Measurements from ENCODE around the gene SERPINB13. TPM values are rescaled to one million over a fixed set of nuclear protein-coding genes. Genes with fewer than 3 reads are reported as not detected.

SERPINB13 gene, protein sequence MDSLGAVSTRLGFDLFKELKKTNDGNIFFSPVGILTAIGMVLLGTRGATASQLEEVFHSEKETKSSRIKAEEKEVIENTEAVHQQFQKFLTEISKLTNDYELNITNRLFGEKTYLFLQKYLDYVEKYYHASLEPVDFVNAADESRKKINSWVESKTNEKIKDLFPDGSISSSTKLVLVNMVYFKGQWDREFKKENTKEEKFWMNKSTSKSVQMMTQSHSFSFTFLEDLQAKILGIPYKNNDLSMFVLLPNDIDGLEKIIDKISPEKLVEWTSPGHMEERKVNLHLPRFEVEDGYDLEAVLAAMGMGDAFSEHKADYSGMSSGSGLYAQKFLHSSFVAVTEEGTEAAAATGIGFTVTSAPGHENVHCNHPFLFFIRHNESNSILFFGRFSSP
- total RNA-seq, result not detected in 2 replicates
- total RNA-seq (2013), result not detected
- polyA plus RNA-seq, result not detected in 2 replicates
- not detected in 2 replicates for polyA minus RNA-seq

DNA sequence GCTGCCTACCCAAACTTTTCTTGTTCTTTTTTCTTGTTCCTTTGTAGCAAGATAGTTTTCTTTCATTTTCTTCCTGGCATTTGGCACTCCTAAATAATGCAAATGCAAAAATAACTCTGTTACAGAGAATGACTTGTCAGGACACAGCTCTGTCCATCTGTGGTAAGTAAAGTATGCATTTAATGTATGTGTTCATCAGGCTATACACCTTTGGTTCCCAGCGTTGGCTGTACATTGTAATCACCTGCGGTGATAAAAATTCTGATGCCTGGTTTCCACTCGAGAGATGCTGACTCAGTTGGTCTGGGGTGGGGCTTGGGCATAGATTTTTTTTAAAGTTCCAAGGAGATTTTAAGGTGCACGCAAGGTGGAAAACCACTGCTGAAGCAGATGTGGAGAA is at the start of gene SERPINB13:
TSS of gene SERPINB13 (plus strand) at position 378 of the 400 bp plus-strand sequence. CDS start 1,325 bp downstream, outside the sequence.
- H3K79me2 ChIP-seq (ENCODE audit: control insufficient read depth, insufficient read depth, low read length), result no peaks in the 10 kb centered on the region
- no peaks in the 10 kb centered on the region for H4K20me1 ChIP-seq (ENCODE audit: control insufficient read depth, insufficient read depth, low read length, poor library complexity, severe bottlenecking)
- H3K36me3 ChIP-seq (replicated peaks in 1 of 2; ENCODE audit: control extremely low read depth in 1 of 2, control insufficient read depth in 1 of 2, extremely low read depth in 1 of 2, insufficient read depth in 2 of 2, low read length in 1 of 2), result no peaks in the 10 kb centered on the region
- CTCF ChIA-PET, result no interaction called here
- no peak for DNase-seq
- H3K27me3 ChIP-seq (replicated peaks in 1 of 4; ENCODE audit: control extremely low read depth in 1 of 4, control insufficient read depth in 3 of 4, insufficient read depth in 4 of 4, low read length in 3 of 4), result peaks cover 0 to 4% (median 0%) of the 10 kb centered on the region in 4 experiments
- no peak within 1 kb of the TSS for H2AFZ ChIP-seq (ENCODE audit: insufficient read depth, low read depth, low read length, poor library complexity, severe bottlenecking)
- Mint-ChIP-seq H3K9me3 (ENCODE audit: insufficient read depth) (no peaks in the 10 kb centered on the region), H3K4me1 (no peaks in the 10 kb centered on the region), H3K27ac (no peak within 1 kb of the TSS), H3K4me3 (no peak within 1 kb of the TSS), H3K27me3 (peaks cover 12% of the 10 kb centered on the region)
- ATAC-seq (ENCODE audit: low read depth), result no peak
- 100% methylated on average over 3 of the region's 4 CpGs for WGBS (ENCODE audit: insufficient coverage)
- POLR2A ChIA-PET, result no interaction called here
- no peak within 1 kb of the TSS for H3K4me3 ChIP-seq (ENCODE audit: control extremely low read depth in 1 of 5, extremely low read depth in 1 of 5, insufficient read depth in 1 of 5, low read depth in 2 of 5, low read length in 4 of 5)
- intact Hi-C loops (cut with micrococcal nuclease), result no loop called here
- H3K9me3 ChIP-seq (ENCODE audit: control extremely low read depth in 1 of 3, control insufficient read depth in 2 of 3, insufficient read depth in 1 of 3, low read length in 2 of 3), result no peaks in the 10 kb centered on the region
- H3K27ac ChIP-seq (ENCODE audit: low read length in 2 of 2), result no peak within 1 kb of the TSS
- H3K4me2 ChIP-seq (replicated peaks; ENCODE audit: low read depth, low read length, poor library complexity, severe bottlenecking), result no peak within 1 kb of the TSS
- no peaks in the 10 kb centered on the region for H3K4me1 ChIP-seq (ENCODE audit: control insufficient read depth in 2 of 2, insufficient read depth in 2 of 2, low read length in 2 of 2)
- TF ChIP-seq, protein P1, sequence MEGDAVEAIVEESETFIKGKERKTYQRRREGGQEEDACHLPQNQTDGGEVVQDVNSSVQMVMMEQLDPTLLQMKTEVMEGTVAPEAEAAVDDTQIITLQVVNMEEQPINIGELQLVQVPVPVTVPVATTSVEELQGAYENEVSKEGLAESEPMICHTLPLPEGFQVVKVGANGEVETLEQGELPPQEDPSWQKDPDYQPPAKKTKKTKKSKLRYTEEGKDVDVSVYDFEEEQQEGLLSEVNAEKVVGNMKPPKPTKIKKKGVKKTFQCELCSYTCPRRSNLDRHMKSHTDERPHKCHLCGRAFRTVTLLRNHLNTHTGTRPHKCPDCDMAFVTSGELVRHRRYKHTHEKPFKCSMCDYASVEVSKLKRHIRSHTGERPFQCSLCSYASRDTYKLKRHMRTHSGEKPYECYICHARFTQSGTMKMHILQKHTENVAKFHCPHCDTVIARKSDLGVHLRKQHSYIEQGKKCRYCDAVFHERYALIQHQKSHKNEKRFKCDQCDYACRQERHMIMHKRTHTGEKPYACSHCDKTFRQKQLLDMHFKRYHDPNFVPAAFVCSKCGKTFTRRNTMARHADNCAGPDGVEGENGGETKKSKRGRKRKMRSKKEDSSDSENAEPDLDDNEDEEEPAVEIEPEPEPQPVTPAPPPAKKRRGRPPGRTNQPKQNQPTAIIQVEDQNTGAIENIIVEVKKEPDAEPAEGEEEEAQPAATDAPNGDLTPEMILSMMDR (IDR thresholded peaks at IDR 0.05), result no peak
- H3K9ac ChIP-seq (ENCODE audit: low read length), result no peak within 1 kb of the TSS

DNA sequence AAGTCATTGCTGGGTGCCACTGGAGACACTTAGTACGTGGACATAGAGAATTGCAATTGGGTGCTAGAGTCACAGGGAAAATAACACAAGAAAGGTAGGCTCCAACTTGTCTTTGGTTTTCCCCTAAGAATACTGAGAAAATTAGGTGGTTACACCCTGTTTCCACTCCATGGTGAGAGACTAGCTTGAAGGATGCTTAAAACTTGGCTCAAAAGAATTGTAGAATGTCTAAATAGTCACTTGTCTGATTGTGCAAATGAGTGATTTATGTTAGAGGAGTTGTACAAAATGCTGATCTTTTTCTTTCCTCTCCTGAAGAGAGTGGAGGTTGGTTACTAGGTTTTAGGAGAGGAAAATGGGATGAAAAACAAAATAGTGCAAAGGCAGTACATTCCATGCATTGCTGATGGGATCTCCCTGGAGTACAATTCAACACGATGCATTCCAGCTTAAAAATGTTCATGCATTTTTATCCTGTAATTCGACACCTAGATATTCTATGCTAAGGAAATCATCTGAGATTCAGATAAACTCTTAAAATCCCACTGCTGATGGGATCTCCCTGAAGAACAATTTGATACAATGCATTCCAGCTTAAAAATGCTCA is 47.1 kb upstream of the SERPINB13 start:
- intact Hi-C loops (cut with micrococcal nuclease), result no loop called here
- H3K9me3 ChIP-seq (ENCODE audit: control extremely low read depth in 1 of 3, control insufficient read depth in 2 of 3, insufficient read depth in 1 of 3, low read length in 2 of 3), result no peaks in the 10 kb centered on the region
- ChIA-PET POLR2A (no interaction called here), CTCF (no interaction called here)
- peaks cover 0 to 3% (median 0%) of the 10 kb centered on the region in 4 experiments for H3K27me3 ChIP-seq (replicated peaks in 1 of 4; ENCODE audit: control extremely low read depth in 1 of 4, control insufficient read depth in 3 of 4, insufficient read depth in 4 of 4, low read length in 3 of 4)
- Mint-ChIP-seq H3K9me3 (ENCODE audit: insufficient read depth) (no peaks in the 10 kb centered on the region), H3K4me3 (no peak overlapping the region), H3K27me3 (peaks cover 28% of the 10 kb centered on the region), H3K4me1 (no peaks in the 10 kb centered on the region), H3K27ac (no peak overlapping the region)
- no peaks in the 10 kb centered on the region for H3K36me3 ChIP-seq (replicated peaks in 1 of 2; ENCODE audit: control extremely low read depth in 1 of 2, control insufficient read depth in 1 of 2, extremely low read depth in 1 of 2, insufficient read depth in 2 of 2, low read length in 1 of 2)
- ATAC-seq (ENCODE audit: low read depth) (no peak), DNase-seq (no peak)
- H4K20me1 ChIP-seq (ENCODE audit: control insufficient read depth, insufficient read depth, low read length, poor library complexity, severe bottlenecking), result no peaks in the 10 kb centered on the region
- H3K27ac ChIP-seq (ENCODE audit: low read length in 2 of 2), result no peak overlapping the region
- 89% methylated on average over 1 of the region's 3 CpGs for WGBS (ENCODE audit: insufficient coverage)
- H3K79me2 ChIP-seq (ENCODE audit: control insufficient read depth, insufficient read depth, low read length), result no peaks in the 10 kb centered on the region
- no peaks in the 10 kb centered on the region for H3K4me1 ChIP-seq (ENCODE audit: control insufficient read depth in 2 of 2, insufficient read depth in 2 of 2, low read length in 2 of 2)
- no peak overlapping the region for H2AFZ ChIP-seq (ENCODE audit: insufficient read depth, low read depth, low read length, poor library complexity, severe bottlenecking)
- H3K4me3 ChIP-seq (ENCODE audit: control extremely low read depth in 1 of 5, extremely low read depth in 1 of 5, insufficient read depth in 1 of 5, low read depth in 2 of 5, low read length in 4 of 5), result no peak overlapping the region
- no peak overlapping the region for H3K9ac ChIP-seq (ENCODE audit: low read length)
- TF ChIP-seq EZH2 (IDR thresholded peaks at IDR 0.05; ENCODE audit: borderline replicate concordance, insufficient read depth, low read depth, low read length, poor library complexity, severe bottlenecking), result no peak
- TF ChIP-seq, protein P1 (IDR thresholded peaks at IDR 0.05), result no peak
- H3K4me2 ChIP-seq (replicated peaks; ENCODE audit: low read depth, low read length, poor library complexity, severe bottlenecking), result no peak overlapping the region
